ENCODE measurements around the gene ANKRD12. TPM values are rescaled to one million over a fixed set of nuclear protein-coding genes. Genes with fewer than 3 reads are reported as not detected.

ANKRD12 gene
- total and polyA plus RNA-seq, 7 donors: 5.1 to 132 (median 88.5) TPM

DNA sequence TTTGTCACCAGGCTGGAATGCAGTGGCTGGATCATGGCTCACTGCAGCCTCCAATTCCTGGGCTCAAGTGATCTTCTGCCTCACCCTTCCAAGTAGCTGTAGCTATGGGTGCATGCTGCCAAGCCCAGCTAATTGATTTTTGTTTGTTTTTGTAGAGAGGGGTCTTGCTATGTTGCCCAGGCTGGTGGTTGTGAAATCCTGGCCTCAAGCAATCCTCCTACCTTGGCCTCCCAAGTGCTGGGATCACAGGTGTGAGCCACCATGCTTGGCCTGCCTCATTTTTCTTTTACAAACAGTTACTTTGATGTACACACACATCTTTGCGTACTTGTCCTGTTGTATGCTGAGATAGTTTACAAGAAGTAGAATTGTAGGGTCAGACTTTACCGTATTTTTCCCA is 13.1 kb upstream of the ANKRD12 start:
- DNase-seq: no peak
- TF ChIP-seq POLR2AphosphoS5 (IDR thresholded peaks at IDR 0.05): no peak
- TF ChIP-seq, protein P1, sequence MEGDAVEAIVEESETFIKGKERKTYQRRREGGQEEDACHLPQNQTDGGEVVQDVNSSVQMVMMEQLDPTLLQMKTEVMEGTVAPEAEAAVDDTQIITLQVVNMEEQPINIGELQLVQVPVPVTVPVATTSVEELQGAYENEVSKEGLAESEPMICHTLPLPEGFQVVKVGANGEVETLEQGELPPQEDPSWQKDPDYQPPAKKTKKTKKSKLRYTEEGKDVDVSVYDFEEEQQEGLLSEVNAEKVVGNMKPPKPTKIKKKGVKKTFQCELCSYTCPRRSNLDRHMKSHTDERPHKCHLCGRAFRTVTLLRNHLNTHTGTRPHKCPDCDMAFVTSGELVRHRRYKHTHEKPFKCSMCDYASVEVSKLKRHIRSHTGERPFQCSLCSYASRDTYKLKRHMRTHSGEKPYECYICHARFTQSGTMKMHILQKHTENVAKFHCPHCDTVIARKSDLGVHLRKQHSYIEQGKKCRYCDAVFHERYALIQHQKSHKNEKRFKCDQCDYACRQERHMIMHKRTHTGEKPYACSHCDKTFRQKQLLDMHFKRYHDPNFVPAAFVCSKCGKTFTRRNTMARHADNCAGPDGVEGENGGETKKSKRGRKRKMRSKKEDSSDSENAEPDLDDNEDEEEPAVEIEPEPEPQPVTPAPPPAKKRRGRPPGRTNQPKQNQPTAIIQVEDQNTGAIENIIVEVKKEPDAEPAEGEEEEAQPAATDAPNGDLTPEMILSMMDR (IDR thresholded peaks at IDR 0.05): no peak
- no peak for TF ChIP-seq EP300 (IDR thresholded peaks at IDR 0.05)
- TF ChIP-seq POLR2A (IDR thresholded peaks at IDR 0.05): no peak
- Histone ChIP-seq H3K36me3 (peaks cover 8 to 62% (median 22%) of the 10 kb centered on the region in 4 donors), H3K9me3 (no peaks in the 10 kb centered on the region), H3K4me1 (peaks cover 0 to 55% (median 27%) of the 10 kb centered on the region in 4 donors), H3K27me3 (no peaks in the 10 kb centered on the region), H3K4me3 (no peak overlapping the region), H3K27ac (peak overlapping the region in 1 of 4 donors; percentile 31)
- intact Hi-C loops (cut with DNase I): no loop called here
- 94 to 96% methylated on average over 2 of the region's 2 CpGs for WGBS, 2 donors

DNA sequence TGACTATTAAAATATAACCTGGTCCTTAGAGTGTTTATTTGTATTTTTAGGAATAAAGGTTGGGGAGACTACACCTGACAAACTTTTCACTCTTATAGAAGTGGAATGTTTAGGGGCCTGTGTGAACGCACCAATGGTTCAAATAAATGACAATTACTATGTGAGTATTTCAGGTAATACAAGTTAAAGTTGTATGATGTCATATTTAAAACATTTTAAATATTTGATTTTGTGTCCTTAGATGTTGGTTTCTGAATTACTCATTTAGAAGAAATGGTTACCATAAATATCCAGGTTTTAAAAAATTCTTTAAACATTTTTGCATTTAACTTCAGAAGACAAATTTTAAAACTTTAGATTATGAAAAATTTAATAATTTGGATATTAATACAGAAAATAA is 11.8 kb upstream of the ANKRD12 start:
- TF ChIP-seq POLR2AphosphoS5 (IDR thresholded peaks at IDR 0.05): no peak
- TF ChIP-seq EP300 (IDR thresholded peaks at IDR 0.05): no peak
- no peak for TF ChIP-seq POLR2A (IDR thresholded peaks at IDR 0.05)
- TF ChIP-seq, protein P1 (IDR thresholded peaks at IDR 0.05): no peak
- peaks cover 0 to 42% (median 19%) of the 10 kb centered on the region in 4 donors for H3K4me1 ChIP-seq
- peaks cover 8 to 70% (median 31%) of the 10 kb centered on the region in 4 donors for H3K36me3 ChIP-seq
- no peaks in the 10 kb centered on the region for H3K27me3 ChIP-seq
- WGBS, 2 donors: 91 to 92% methylated on average over 1 of the region's 1 CpG
- DNase-seq: no peak
- intact Hi-C loops (cut with DNase I): no loop called here
- H3K4me3 ChIP-seq: no peak overlapping the region
- no peaks in the 10 kb centered on the region for H3K9me3 ChIP-seq
- H3K27ac ChIP-seq: no peak overlapping the region

DNA sequence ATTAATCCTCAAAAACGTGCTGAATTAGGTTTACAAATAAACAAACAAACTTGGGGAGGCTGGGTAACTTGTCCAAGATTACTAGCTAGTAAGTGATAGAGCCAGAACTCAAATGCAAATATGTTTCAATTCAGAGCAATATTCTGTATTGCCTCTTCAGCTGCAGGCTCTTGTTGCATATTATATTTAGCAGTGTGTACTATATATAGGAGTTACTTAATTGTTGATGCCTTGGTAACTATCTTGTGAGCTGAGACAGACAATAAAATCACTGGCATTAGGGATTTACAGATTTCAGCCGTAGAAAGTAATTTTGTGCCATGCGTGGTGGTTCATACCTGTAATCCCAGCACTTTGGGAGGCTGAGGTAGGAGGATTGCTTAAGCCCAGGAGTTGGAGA is 10.2 kb upstream of the ANKRD12 start:
- no peak overlapping the region for H3K4me3 ChIP-seq
- no peak for DNase-seq
- TF ChIP-seq, protein P1 (IDR thresholded peaks at IDR 0.05): no peak
- TF ChIP-seq POLR2A (IDR thresholded peaks at IDR 0.05) (no peak), POLR2AphosphoS5 (IDR thresholded peaks at IDR 0.05) (no peak)
- H3K4me1 ChIP-seq: peaks cover 0 to 27% (median 13%) of the 10 kb centered on the region in 4 donors
- intact Hi-C loops (cut with DNase I): no loop called here
- H3K27ac ChIP-seq: peak overlapping the region in 2 of 4 donors; percentile 14 to 39
- H3K27me3 ChIP-seq: no peaks in the 10 kb centered on the region
- no peaks in the 10 kb centered on the region for H3K9me3 ChIP-seq
- 75 to 83% methylated on average over 3 of the region's 3 CpGs for WGBS, 2 donors
- peaks cover 8 to 85% (median 31%) of the 10 kb centered on the region in 4 donors for H3K36me3 ChIP-seq

DNA sequence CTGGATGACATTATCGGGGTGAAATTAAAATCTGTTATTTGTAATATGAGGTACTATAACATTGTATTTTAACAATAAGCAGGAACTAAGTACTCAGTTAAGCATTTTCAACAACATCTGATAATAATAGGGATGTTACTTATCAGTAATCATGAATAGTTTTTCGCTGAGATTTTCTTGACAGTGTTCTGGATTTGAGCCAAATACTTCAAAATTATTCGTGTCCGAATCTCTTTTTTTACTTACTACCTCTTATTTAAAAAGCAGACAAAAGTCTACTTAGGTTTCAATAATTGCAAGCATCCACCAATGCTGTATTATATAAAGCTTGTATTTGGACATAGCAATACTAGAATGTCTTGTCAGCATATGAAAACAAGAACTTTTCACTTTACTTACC is 6.4 kb upstream of the ANKRD12 start:
- H3K36me3 ChIP-seq: peaks cover 8 to 92% (median 23%) of the 10 kb centered on the region in 4 donors
- no peak for TF ChIP-seq POLR2AphosphoS5 (IDR thresholded peaks at IDR 0.05)
- TF ChIP-seq EP300 (IDR thresholded peaks at IDR 0.05): no peak
- TF ChIP-seq, protein P1 (IDR thresholded peaks at IDR 0.05): no peak
- TF ChIP-seq POLR2A (IDR thresholded peaks at IDR 0.05): no peak
- no peak overlapping the region for H3K4me3 ChIP-seq
- DNase-seq: no peak
- no peaks in the 10 kb centered on the region for H3K27me3 ChIP-seq
- intact Hi-C loops (cut with DNase I): loop anchor here (2.0 kb wide), 1 partner anchor 47 kb away; no protein-coding TSS in a partner anchor
- H3K4me1 ChIP-seq: peaks cover 0 to 19% (median 10%) of the 10 kb centered on the region in 4 donors
- 90 to 93% methylated on average over 4 of the region's 4 CpGs for WGBS, 2 donors
- no peaks in the 10 kb centered on the region for H3K9me3 ChIP-seq
- peak overlapping the region in 1 of 4 donors; percentile 8 for H3K27ac ChIP-seq

DNA sequence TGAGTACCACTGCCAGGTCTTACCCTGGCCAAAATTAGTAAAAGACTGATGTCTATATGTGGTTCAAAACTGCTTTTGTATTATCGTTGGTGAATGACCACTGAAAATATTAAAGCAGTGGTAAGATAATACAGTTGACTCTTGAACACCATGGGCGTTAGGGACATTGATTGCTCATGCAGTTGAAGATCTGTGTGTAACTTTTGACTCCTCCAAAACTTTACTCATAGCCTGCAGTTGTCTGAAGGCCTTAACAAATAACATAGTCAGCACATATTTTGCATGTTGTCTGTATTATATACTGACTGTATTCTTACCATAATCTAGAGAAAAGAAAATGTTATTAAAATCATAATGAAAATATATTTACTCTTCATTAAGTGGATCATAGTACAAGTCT is 5.8 kb upstream of the ANKRD12 start:
- H3K9me3 ChIP-seq: no peaks in the 10 kb centered on the region
- no peak for TF ChIP-seq POLR2A (IDR thresholded peaks at IDR 0.05)
- DNase-seq: no peak
- intact Hi-C loops (cut with DNase I): loop anchor here (2.0 kb wide), 1 partner anchor 46 kb away; no protein-coding TSS in a partner anchor
- peaks cover 8 to 86% (median 22%) of the 10 kb centered on the region in 4 donors for H3K36me3 ChIP-seq
- no peaks in the 10 kb centered on the region for H3K27me3 ChIP-seq
- peaks cover 0 to 20% (median 14%) of the 10 kb centered on the region in 4 donors for H3K4me1 ChIP-seq
- peak overlapping the region in 1 of 4 donors; percentile 8 for H3K27ac ChIP-seq
- WGBS, 2 donors: 69 to 77% methylated on average over 2 of the region's 2 CpGs
- no peak overlapping the region for H3K4me3 ChIP-seq

Measured in sigmoid colon (tissue), 7 donors.